Measurements from ENCODE around the gene TOM1L2. TPM values are rescaled to one million over a fixed set of nuclear protein-coding genes. Genes with fewer than 3 reads are reported as not detected.

TOM1L2 gene
- total RNA-seq, 1 experiment from 2014 or later: 40.7 TPM

DNA sequence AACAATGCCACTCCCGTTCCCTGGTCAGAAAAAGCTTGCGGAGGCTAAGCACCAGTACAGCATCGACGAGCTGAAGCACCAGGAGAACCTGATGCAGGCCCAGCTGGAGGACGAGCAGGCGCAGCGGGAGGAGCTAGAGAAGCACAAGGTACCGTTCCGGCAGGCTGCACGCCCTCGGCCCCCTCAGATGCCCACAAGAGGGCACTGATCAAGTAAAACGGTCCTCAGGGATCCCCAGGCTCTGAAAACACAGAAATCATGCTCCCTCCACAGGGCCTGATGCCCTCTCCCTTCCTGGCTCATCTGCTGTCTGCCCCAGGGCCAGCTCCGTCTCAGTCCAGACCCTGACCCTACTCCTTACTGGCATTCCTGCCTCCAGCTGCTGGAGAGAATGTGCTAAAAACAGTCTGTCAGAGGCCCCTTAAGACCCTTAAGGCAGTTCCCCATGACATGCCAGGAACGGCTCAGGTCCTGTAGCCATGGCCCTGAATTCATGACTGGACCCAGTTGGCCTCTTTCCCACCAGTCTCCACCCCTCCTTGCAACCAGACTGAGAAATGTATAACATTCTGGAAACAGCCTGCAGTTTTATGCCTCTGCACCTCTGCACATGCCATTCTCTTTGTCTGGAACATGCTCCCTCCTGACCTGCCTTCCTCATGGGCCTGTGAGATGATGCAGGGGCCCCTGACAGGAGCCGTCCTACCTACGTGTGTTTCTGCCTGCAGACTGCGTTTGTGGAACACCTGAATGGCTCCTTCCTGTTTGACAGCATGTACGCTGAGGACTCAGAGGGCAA lies 22.3 kb upstream of the TOM1L2 start:
- DNase-seq (ENCODE audit: low spot score): peak; percentile 34

DNA sequence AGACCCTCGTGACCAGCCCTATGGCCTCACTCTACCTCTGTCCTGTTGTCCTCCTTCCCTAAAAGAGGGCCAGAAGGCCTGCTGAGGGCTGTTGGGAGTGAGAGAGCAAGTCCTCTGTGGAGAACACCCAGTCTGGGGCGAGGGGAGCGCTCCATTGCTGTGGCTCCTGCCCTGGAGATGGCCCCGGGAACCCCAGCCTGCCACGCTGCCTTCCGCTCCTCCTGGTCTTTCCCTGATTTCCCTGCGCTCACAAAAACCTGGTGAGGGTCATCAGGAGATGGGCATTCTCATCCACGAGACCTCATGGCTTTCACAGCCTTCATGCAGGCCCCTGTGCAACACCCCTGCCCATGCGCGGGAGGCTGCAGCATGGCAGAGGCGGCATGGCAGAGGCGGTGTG lies 21.7 kb upstream of the TOM1L2 start:
- no peak for DNase-seq (ENCODE audit: low spot score)

GRCh38 chr17:17993366-17993765 lies 21.2 kb upstream of the TOM1L2 start:
- DNase-seq (ENCODE audit: low spot score): no peak

DNA sequence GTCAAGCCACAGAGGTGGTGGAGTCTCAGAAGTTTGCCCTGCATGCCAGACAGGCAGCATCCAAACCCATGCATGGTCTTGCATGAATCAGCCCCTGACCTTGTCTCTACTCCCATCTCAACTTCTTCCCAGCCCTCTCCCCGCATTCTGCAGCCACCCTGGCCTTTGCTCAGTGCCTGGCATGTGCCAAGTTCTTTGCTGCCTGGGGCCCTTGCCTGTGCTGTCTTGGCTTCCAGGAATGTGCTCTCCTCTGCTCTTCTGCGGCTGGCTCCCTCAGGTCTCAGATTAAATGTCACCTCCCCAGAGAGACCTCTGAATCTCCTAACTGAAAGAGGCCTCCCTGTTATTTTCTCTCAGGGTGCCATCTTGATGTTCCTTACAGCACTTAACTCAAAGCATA lies 18.1 kb upstream of the TOM1L2 start:
- no peak for DNase-seq (ENCODE audit: low spot score)

GRCh38 chr17:17989618-17990017 lies 17.4 kb upstream of the TOM1L2 start:
- DNase-seq (ENCODE audit: low spot score): no peak

DNA sequence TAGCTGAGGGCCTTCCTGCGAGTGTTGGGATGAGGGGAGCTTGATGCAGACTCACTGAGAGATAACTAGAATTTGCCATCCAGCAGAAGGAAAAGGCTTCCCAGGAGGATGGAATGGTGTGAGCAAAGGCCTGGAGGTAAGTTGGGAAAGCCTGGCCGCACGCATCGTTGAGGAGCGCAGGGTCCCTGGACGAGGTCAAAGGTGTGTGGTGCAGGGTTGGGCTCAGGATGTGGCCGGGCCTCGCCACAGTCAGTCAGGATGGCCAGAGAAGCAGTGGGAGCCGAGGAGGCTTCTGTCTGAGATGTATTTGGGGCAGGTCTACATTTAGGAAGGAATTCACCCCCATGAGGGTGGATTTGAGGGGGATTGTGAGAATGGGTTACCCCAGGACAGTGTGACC lies 16.9 kb upstream of the TOM1L2 start:
- DNase-seq (ENCODE audit: low spot score): no peak

DNA sequence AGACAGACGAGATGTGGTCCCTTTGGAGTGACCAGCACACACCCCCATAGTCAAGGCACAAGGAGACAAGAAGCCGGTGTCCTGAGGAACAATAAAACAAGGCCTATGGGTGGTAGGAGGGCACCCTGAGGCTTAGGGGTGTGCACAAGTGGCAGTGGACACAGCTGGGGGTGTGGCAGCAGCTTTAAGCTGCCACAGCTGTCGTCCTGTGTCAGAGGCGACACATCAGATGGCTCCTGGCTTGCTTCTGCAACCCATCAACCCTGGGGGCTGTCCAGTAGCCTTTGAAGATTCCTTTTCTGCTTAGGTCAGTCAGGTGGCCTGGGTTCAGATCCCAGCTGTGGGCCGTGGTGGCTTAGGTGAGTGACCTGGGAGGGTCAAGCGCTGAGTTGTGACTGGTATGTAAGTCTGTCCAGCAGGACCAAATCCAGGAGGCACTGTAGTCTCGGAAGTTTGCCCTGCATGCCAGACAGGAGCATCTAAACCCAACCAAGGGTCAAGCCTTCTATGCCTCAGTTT lies 16.3 kb upstream of the TOM1L2 start:
- DNase-seq (ENCODE audit: low spot score): no peak

- DNase-seq (ENCODE audit: low spot score): no peak
These were observed 15.7 kb upstream of the TOM1L2 start for GRCh38 chr17:17987901-17988300.

GRCh38 chr17:17987187-17987896 lies 15.1 kb upstream of the TOM1L2 start:
- no peak for DNase-seq (ENCODE audit: low spot score)

GRCh38 chr17:17985555-17985954 lies 13.4 kb upstream of the TOM1L2 start:
- DNase-seq (ENCODE audit: low spot score): no peak

- DNase-seq (ENCODE audit: low spot score): no peak
These were observed 13.0 kb upstream of the TOM1L2 start for GRCh38 chr17:17985153-17985552.

DNA sequence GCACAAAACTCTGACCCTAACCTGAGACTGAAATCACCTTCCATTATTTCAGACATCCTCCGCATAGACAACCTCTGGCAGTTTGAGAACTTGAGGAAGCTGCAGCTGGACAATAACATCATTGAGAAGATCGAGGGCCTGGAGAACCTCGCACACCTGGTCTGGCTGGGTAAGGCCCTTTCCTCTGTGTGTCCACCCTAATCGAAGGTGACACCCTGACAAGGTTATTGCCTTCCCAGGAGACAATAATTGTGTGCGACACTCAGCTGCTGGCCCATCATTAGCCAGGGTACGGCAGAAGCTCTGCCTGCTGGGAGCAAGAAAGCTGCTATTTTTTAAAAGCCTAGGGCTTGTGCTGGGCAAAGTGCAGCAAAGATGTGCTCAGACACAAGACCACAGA lies 11.6 kb upstream of the TOM1L2 start:
- DNase-seq (ENCODE audit: low spot score): no peak

DNA sequence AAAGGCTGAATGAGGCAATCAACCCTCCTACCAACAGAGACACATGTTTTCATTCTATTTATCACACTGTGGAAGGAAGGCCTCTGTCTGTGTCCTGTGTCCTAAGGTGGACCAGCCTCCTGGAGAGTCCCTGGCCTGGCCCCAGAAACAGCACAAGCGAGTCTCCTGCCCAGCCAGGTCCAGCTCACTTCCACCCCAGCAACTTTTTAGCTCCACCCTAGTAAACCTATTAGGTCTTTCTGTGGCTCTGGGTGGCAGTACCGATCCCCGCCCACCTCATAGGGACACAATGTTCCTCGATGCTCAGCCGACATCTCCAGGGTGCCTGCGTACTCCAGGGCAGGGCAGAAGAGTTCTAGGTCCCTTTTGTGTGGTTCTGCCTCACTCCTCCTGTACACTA lies 11.2 kb upstream of the TOM1L2 start:
- DNase-seq (ENCODE audit: low spot score): no peak

DNA sequence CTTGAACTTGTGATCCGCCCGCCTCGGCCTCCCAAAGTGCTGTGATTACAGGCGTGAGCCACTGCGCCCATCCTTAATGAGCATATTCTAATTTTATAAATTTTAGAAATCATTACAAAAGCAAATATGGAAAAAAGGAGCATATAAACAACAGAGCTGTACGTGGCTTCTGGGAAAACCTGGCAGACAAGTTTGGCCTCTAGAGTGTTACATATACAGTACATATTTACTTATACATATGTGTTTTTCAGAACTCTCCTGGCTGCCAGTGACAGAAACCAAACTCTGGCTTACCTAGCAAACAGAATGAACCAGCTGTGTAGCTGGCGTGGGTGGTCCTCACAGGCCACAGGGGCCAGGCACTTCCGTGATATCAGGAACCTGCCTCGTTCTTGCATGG lies 10.6 kb upstream of the TOM1L2 start:
- no peak for DNase-seq (ENCODE audit: low spot score)

DNA sequence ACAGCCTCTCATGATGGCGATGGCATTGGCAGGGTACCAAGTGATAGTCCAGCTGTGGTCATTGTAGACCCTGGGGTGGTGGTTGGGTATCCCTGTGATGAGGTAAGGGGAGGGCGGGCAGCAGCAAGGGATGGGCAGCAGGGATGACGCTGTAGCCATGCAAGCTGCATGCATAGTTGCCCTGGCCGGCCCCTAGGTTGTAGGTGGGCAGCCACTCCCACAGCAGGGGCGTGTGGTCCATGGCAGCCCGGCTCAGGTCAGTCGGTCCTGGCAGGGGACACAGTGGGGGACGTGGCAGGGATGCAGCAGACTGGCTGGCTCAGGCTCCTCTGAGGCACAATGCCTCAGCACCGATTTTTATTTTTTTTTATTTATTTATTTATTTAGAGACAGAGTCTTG lies 9.1 kb upstream of the TOM1L2 start:
- no peak for DNase-seq (ENCODE audit: low spot score)

GRCh38 chr17:17979778-17980177 lies 7.6 kb upstream of the TOM1L2 start:
- DNase-seq (ENCODE audit: low spot score): no peak

- no peak for DNase-seq (ENCODE audit: low spot score)
These were observed 6.6 kb upstream of the TOM1L2 start for GRCh38 chr17:17978481-17979424.

GRCh38 chr17:17976931-17977570 lies 4.9 kb upstream of the TOM1L2 start:
- DNase-seq (ENCODE audit: low spot score): no peak

- no peak for DNase-seq (ENCODE audit: low spot score)
These were observed 3.2 kb upstream of the TOM1L2 start for GRCh38 chr17:17975436-17975835.

- DNase-seq (ENCODE audit: low spot score): no peak
These were observed 703 bp upstream of the TOM1L2 start for GRCh38 chr17:17972952-17973254.

GRCh38 chr17:17971431-17972125 lies 622 bp downstream of the TOM1L2 start:
- peak; percentile 47 for DNase-seq (ENCODE audit: low spot score)
